ENCODE measurements around the gene FBXW8.
"Not testable (repeated sequence)": the region's sequence is repeated elsewhere in the genome, so short reads cannot be mapped to it uniquely, and the experiment has no call there.

The FBXW8 gene

GRCh38 chr12:117042171-117042842 is 131.6 kb downstream of the FBXW8 start:
- DNase-seq = no peak

GRCh38 chr12:117042862-117043261 is 132.1 kb downstream of the FBXW8 start:
- no peak for DNase-seq

GRCh38 chr12:117044311-117044710 is 133.6 kb downstream of the FBXW8 start:
- DNase-seq = no peak

- DNase-seq = no peak
These were observed 134.0 kb downstream of the FBXW8 start for GRCh38 chr12:117044790-117045159.

- peak; percentile 48 to 63 for DNase-seq
These were observed 134.6 kb downstream of the FBXW8 start for GRCh38 chr12:117045160-117046010.

- DNase-seq = peak in 1 of 2 experiments; percentile 44
These were observed 135.2 kb downstream of the FBXW8 start for GRCh38 chr12:117046011-117046369.

- no peak for DNase-seq
These were observed 135.7 kb downstream of the FBXW8 start for GRCh38 chr12:117046425-117046824.

GRCh38 chr12:117046861-117047530 is 136.2 kb downstream of the FBXW8 start:
- no peak for DNase-seq

GRCh38 chr12:117047810-117048584 is 137.2 kb downstream of the FBXW8 start:
- DNase-seq = no peak

GRCh38 chr12:117048585-117048904 is 137.8 kb downstream of the FBXW8 start:
- DNase-seq = no peak

- no peak for DNase-seq
These were observed 138.5 kb downstream of the FBXW8 start for GRCh38 chr12:117049295-117049694.

- DNase-seq = no peak
These were observed 139.3 kb downstream of the FBXW8 start for GRCh38 chr12:117050060-117050459.

- peak; percentile 17 to 51 for DNase-seq
These were observed 140.6 kb downstream of the FBXW8 start for GRCh38 chr12:117051380-117051779.

GRCh38 chr12:117052386-117053049 is 141.8 kb downstream of the FBXW8 start:
- DNase-seq = peak in 1 of 2 experiments; percentile 48

GRCh38 chr12:117053050-117053400 is 142.3 kb downstream of the FBXW8 start:
- peak in 1 of 2 experiments; percentile 19 for DNase-seq

- DNase-seq = no peak
These were observed 142.9 kb downstream of the FBXW8 start for GRCh38 chr12:117053597-117054201.

- no peak for DNase-seq
These were observed 143.5 kb downstream of the FBXW8 start for GRCh38 chr12:117054279-117054678.

GRCh38 chr12:117057626-117058025 is 146.9 kb downstream of the FBXW8 start:
- not testable (repeated sequence) for DNase-seq

GRCh38 chr12:117058442-117059072 is 147.8 kb downstream of the FBXW8 start:
- no peak for DNase-seq

GRCh38 chr12:117059156-117059555 is 148.4 kb downstream of the FBXW8 start:
- no peak for DNase-seq

GRCh38 chr12:117060246-117060928 is 149.6 kb downstream of the FBXW8 start:
- peak in 1 of 2 experiments; percentile 20 for DNase-seq
